WTC11 (cell line): ENCODE results near the gene SGSM2. TPM values are rescaled to one million over a fixed set of nuclear protein-coding genes. Genes with fewer than 3 reads are reported as not detected.

ENCODE experiments used
- ATAC-seq: fragments of 200-7000 bp; cut with Tn5 transposase; 2 replicates; pipeline ENCODE4 v1.10.0; 2021; ENCODE audit warnings: mild to moderate bottlenecking, moderate library complexity
- CTCF ChIA-PET: fragments of 300-600 bp; sonication (Branson Sonifier 250); formaldehyde crosslinking; loops from one replicate; lab custom pipeline; 2021; ENCODE audit warnings: antibody characterized with exemption; lab: Charles Lee
- POLR2A ChIA-PET: fragments of 350-600 bp; sonication (Branson Sonifier 250); formaldehyde crosslinking; loops from one replicate; lab custom pipeline; 2021; ENCODE audit warnings: antibody characterized with exemption; lab: Charles Lee
- DNase-seq: peaks from one replicate; pipeline ENCODE4 v3.0.0; 2021; ENCODE audit warnings: low spot score
- H3K27ac Mint-ChIP-seq: 2 replicates; pipeline ENCODE4 v1.8.0; 2021; ENCODE audit warnings: mixed read lengths
- H3K27me3 Mint-ChIP-seq: 2 replicates; pipeline ENCODE4 v1.8.0; 2021; ENCODE audit warnings: low read depth, mild to moderate bottlenecking, moderate library complexity, mixed read lengths
- H3K36me3 Mint-ChIP-seq: 2 replicates; pipeline ENCODE4 v1.8.0; 2021; ENCODE audit warnings: mixed read lengths
- H3K4me1 Mint-ChIP-seq: 2 replicates; pipeline ENCODE4 v1.8.0; 2022; ENCODE audit warnings: mixed read lengths
- H3K4me3 Mint-ChIP-seq: 2 replicates; pipeline ENCODE4 v1.8.0; 2021; ENCODE audit warnings: mild to moderate bottlenecking, moderate library complexity, mixed read lengths
- H3K9me3 Mint-ChIP-seq: 2 replicates; pipeline ENCODE4 v1.8.0; 2021; ENCODE audit warnings: mixed read lengths
- CTCF ChIP-seq: fragments of 200-600 bp; IDR thresholded peaks from 2 replicates; pipeline ENCODE4 v1.8.0; 2022; ENCODE audit warnings: antibody characterized with exemption
- ETV6 ChIP-seq: sonication (generic); formaldehyde crosslinking; IDR thresholded peaks from 2 replicates; pipeline ENCODE4 v1.8.1; 2022; ENCODE audit warnings: mild to moderate bottlenecking, missing genetic modification reagents
- FOXJ3 ChIP-seq: sonication (generic); formaldehyde crosslinking; IDR thresholded peaks from 2 replicates; pipeline ENCODE4 v1.9.0; 2021; ENCODE audit warnings: missing genetic modification reagents, mild to moderate bottlenecking, borderline replicate concordance
- GABPB1 ChIP-seq: sonication (generic); formaldehyde crosslinking; IDR thresholded peaks from 2 replicates; pipeline ENCODE4 v1.8.1; 2023; ENCODE audit warnings: mild to moderate bottlenecking, missing genetic modification reagents
- HMGA2 ChIP-seq: fragments of 250-450 bp; sonication (Bioruptor Pico); IDR thresholded peaks from 2 replicates; pipeline ENCODE4 v1.4.0; 2021; ENCODE audit warnings: mild to moderate bottlenecking, moderate library complexity
- MYBL2 ChIP-seq: sonication (generic); formaldehyde crosslinking; IDR thresholded peaks from 2 replicates; pipeline ENCODE4 v1.8.1; 2023; ENCODE audit warnings: mild to moderate bottlenecking, moderate library complexity, missing genetic modification reagents
- NFE2L1 ChIP-seq: sonication (generic); formaldehyde crosslinking; IDR thresholded peaks from 2 replicates; pipeline ENCODE4 v1.8.1; 2023; ENCODE audit warnings: missing genetic modification reagents
- PRDM15 ChIP-seq: sonication (generic); formaldehyde crosslinking; IDR thresholded peaks from 2 replicates; pipeline ENCODE4 v1.8.0; 2022; ENCODE audit warnings: missing genetic modification reagents
- SMAD4 ChIP-seq: sonication (generic); formaldehyde crosslinking; IDR thresholded peaks from 2 replicates; pipeline ENCODE4 v1.8.0; 2022; ENCODE audit warnings: mild to moderate bottlenecking, missing genetic modification reagents
- STAT6 ChIP-seq: sonication (generic); formaldehyde crosslinking; conservative IDR thresholded peaks from 2 replicates; pipeline ENCODE4 v1.8.1; 2023; ENCODE audit warnings: mild to moderate bottlenecking, low read depth, missing genetic modification reagents, moderate library complexity
- TEAD1 ChIP-seq: sonication (generic); formaldehyde crosslinking; IDR thresholded peaks from 2 replicates; pipeline ENCODE4 v1.8.0; 2022; ENCODE audit warnings: mild to moderate bottlenecking, missing genetic modification reagents
- ZNF121 ChIP-seq: sonication (generic); formaldehyde crosslinking; IDR thresholded peaks from 2 replicates; pipeline ENCODE4 v1.8.0; 2023; ENCODE audit warnings: missing genetic modification reagents
- ZNF138 ChIP-seq: sonication (generic); formaldehyde crosslinking; conservative IDR thresholded peaks from 2 replicates; pipeline ENCODE4 v1.8.1; 2022; ENCODE audit warnings: mild to moderate bottlenecking, moderate library complexity, missing genetic modification reagents
- ZNF232 ChIP-seq: sonication (generic); formaldehyde crosslinking; IDR thresholded peaks from 2 replicates; pipeline ENCODE4 v1.8.0; 2022; ENCODE audit warnings: mild to moderate bottlenecking, missing genetic modification reagents
- ZNF263 ChIP-seq: sonication (generic); formaldehyde crosslinking; IDR thresholded peaks from 2 replicates; pipeline ENCODE4 v1.8.1; 2022; ENCODE audit warnings: low read depth, mild to moderate bottlenecking, moderate library complexity, missing genetic modification reagents
- ZNF317 ChIP-seq: sonication (generic); formaldehyde crosslinking; IDR thresholded peaks from 2 replicates; pipeline ENCODE4 v1.8.1; 2023; ENCODE audit warnings: low read depth, mild to moderate bottlenecking, moderate library complexity, missing genetic modification reagents, borderline replicate concordance
- ZNF423 ChIP-seq: fragments of 250-450 bp; sonication (Bioruptor Pico); IDR thresholded peaks from 2 replicates; pipeline ENCODE4 v2.1.2; 2022; ENCODE audit warnings: mild to moderate bottlenecking, moderate library complexity
- ZNF425 ChIP-seq: fragments of 250-450 bp; sonication (Bioruptor Pico); conservative IDR thresholded peaks from 2 replicates; pipeline ENCODE4 v1.9.0; 2021; ENCODE audit warnings: mild to moderate bottlenecking
- total RNA-seq: library from RNA; stranded (reverse); gene quantifications from 3 replicates; pipeline ENCODE4 v1.2.3, GENCODE V29; 2021
- TF ChIP-seq, protein P1 (sequence below): sonication (generic); formaldehyde crosslinking; IDR thresholded peaks from 2 replicates; pipeline ENCODE4 v1.8.1; 2022; ENCODE audit warnings: mild to moderate bottlenecking, moderate library complexity, missing genetic modification reagents
- TF ChIP-seq, protein P2 (sequence below): sonication (generic); formaldehyde crosslinking; IDR thresholded peaks from 2 replicates; pipeline ENCODE4 v1.8.0; 2023; ENCODE audit warnings: missing genetic modification reagents
- TF ChIP-seq, protein P3 (sequence below): sonication (generic); formaldehyde crosslinking; IDR thresholded peaks from 2 replicates; pipeline ENCODE4 v1.8.0; 2022; ENCODE audit warnings: mild to moderate bottlenecking, missing genetic modification reagents

Gene SGSM2
- total RNA-seq, 1 experiment from 2014 or later, result 50.3 TPM

DNA sequence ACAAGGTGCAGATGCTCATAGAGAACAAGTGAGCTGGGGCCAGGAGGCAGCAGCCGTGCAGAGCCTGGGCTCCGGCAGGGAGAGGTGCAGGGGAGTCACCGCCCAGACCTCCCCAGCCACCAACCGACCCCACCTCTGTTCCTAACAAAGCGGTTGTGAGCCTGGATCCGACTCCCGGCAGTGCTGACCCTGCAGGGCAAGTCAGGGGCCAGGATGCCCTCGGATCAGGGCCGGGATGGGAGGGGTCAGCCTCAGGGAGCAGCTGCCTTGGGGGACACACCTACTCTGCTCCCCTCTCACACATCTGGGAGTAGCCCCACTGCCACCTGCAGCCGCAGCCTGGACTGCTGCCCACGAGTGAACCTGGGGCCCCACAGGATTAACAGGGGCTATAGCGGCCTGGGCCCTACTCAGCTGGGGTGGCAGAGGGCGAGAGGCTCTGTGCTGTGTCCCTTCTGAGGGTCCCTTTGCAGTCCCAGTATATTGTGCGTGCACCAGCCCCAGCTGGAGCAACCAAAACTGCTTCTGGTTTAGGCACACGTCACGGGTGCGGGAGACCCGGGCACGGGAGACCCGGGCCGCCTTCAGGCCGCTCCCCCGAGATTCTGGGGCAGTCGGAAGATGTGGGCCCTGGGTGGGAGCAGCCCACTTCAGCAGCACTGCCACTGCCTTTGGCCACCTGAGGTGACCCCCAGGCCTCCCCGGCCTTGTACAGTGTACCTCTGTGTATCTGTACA, 42.4 kb downstream of the SGSM2 start:
- DNase-seq (no peak), ATAC-seq (no peak)
- TF ChIP-seq FOXJ3 (no peak), ETV6 (CRISPR knock-in tag) (no peak), NFE2L1 (CRISPR knock-in tag) (no peak), ZNF425 (CRISPR knock-in tag) (no peak), ZNF232 (CRISPR knock-in tag) (no peak), ZNF317 (no peak), STAT6 (CRISPR knock-in tag) (no peak), HMGA2 (no peak)
- no peaks in the 10 kb centered on the region for H3K27me3 Mint-ChIP-seq
- no peak overlapping the region for H3K27ac Mint-ChIP-seq
- H3K9me3 Mint-ChIP-seq, result no peaks in the 10 kb centered on the region
- peaks cover 9% of the 10 kb centered on the region; the same call in 1 of the 2 replicates for H3K36me3 Mint-ChIP-seq
- CTCF ChIA-PET, result interaction anchor here (1.4 to 7.4 kb wide), 4 partner anchors 10 to 37 kb away, joined by 7 to 268 read pairs (median 38); no protein-coding TSS in a partner anchor
- peaks cover 10% of the 10 kb centered on the region for H3K4me1 Mint-ChIP-seq
- POLR2A ChIA-PET, result no interaction called here
- H3K4me3 Mint-ChIP-seq, result no peak overlapping the region

DNA sequence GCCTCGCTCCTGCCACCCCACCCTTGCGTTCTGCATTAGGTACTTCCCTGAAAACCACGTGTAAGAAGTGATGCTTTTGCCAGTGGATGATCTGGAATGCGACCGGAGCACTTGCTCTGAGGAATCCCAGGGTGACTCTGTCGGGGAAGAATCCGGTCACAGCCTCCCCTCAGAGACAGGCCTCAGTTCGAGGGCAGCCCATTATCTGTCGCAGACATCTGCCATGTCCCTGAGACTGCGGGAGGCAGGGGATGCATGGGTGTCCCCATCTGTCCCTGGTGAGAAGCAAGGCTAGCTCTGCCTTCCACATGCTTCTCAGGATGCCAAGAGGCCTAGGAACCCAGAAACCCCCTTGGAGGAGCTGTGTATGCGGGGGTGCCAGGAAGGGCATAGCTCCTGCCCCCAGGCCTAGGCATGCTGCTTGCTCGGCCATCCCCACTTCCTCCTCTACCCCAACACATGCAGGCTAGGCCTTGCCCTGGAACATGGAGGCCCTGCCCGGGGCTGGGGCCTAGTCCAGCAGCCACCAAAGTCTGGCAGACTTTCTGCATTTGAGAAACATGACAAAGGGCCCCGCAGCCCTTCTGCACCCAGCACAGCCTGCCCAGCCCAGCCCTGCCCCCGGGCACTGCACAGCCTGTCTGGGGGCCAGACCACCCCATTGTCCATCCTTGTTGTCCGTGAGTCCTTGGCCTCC, 43.1 kb downstream of the SGSM2 start:
- ChIA-PET POLR2A (no interaction called here), CTCF (interaction anchor here (2.2 to 7.4 kb wide), 4 partner anchors 11 to 36 kb away, joined by 9 to 268 read pairs (median 64); no protein-coding TSS in a partner anchor)
- H3K9me3 Mint-ChIP-seq, result no peaks in the 10 kb centered on the region
- no peaks in the 10 kb centered on the region for H3K27me3 Mint-ChIP-seq
- H3K27ac Mint-ChIP-seq, result peak overlapping the region; percentile 52; the same call in 1 of the 2 replicates
- DNase-seq, result no peak
- no peak overlapping the region for H3K4me3 Mint-ChIP-seq
- peaks cover 13% of the 10 kb centered on the region for H3K4me1 Mint-ChIP-seq
- ATAC-seq, result no peak
- H3K36me3 Mint-ChIP-seq, result peaks cover 9% of the 10 kb centered on the region; the same call in 1 of the 2 replicates
- TF ChIP-seq SMAD4 (CRISPR knock-in tag), result no peak
- TF ChIP-seq GABPB1 (CRISPR knock-in tag), result no peak
- TF ChIP-seq, protein P1, sequence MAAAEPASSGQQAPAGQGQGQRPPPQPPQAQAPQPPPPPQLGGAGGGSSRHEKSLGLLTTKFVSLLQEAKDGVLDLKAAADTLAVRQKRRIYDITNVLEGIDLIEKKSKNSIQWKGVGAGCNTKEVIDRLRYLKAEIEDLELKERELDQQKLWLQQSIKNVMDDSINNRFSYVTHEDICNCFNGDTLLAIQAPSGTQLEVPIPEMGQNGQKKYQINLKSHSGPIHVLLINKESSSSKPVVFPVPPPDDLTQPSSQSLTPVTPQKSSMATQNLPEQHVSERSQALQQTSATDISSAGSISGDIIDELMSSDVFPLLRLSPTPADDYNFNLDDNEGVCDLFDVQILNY (CRISPR knock-in tag), result no peak
- TF ChIP-seq ZNF138 (CRISPR knock-in tag), result no peak
- TF ChIP-seq PRDM15 (CRISPR knock-in tag), result no peak
- no peak for TF ChIP-seq ZNF121
- TF ChIP-seq, protein P2, sequence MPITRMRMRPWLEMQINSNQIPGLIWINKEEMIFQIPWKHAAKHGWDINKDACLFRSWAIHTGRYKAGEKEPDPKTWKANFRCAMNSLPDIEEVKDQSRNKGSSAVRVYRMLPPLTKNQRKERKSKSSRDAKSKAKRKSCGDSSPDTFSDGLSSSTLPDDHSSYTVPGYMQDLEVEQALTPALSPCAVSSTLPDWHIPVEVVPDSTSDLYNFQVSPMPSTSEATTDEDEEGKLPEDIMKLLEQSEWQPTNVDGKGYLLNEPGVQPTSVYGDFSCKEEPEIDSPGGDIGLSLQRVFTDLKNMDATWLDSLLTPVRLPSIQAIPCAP (CRISPR knock-in tag), result no peak
- TF ChIP-seq ZNF423, result no peak
- no peak for TF ChIP-seq TEAD1 (CRISPR knock-in tag)
- TF ChIP-seq ZNF263 (CRISPR knock-in tag), result no peak
- TF ChIP-seq CTCF, result no peak
- TF ChIP-seq MYBL2 (CRISPR knock-in tag), result no peak
- TF ChIP-seq, protein P3, sequence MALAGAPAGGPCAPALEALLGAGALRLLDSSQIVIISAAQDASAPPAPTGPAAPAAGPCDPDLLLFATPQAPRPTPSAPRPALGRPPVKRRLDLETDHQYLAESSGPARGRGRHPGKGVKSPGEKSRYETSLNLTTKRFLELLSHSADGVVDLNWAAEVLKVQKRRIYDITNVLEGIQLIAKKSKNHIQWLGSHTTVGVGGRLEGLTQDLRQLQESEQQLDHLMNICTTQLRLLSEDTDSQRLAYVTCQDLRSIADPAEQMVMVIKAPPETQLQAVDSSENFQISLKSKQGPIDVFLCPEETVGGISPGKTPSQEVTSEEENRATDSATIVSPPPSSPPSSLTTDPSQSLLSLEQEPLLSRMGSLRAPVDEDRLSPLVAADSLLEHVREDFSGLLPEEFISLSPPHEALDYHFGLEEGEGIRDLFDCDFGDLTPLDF (CRISPR knock-in tag), result no peak
